Activated T-helper 1 cell treated with anti-CD3 and anti-CD28 coated beads, Interleukin-2, amount 50 U/mL, for 16 hours (primary cell): Measurements from ENCODE around the gene LIME1.
"Not testable (repeated sequence)": the region's sequence is repeated elsewhere in the genome, so short reads cannot be mapped to it uniquely, and the experiment has no call there.

Experiments used
- DNase-seq, 2 donors: peaks; one replicate each; pipeline ENCODE4 v3.0.0-alpha.2; 2020; ENCODE audit warnings: low read depth in 1 of 2, low spot score in 1 of 2

LIME1 gene

DNA sequence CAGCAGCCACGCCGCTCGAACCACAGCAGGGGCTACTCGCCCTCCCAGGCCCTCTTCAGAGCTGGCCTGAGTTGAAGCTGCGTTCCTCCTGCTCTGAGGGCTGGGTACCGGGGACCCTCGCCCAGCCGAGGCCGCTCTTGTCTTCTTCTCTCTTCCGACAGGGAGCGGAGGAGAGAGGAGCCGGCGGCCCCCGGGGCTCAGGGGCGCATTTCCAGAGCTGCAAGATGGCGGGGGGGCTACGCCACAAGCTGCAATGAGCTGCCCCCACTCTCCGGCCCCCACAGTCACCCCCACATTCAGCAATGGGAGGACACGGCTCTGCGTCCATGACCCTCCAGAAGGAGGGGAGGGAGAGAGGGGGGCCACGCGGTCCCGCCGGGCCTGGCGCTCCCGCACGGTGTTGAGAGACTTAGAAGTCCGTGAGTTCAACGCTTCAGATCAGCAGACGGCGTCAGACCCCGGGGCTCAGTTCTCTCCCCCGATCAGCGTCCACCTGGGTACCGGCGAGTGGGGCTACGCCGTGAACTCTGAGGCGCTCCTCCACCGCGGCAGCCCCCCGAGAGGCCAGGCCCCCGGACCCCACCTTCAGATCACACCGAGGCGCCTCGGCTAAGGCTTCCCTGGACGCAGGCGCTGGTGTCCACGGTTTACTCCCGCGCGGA is 34.7 kb downstream of the LIME1 start:
- no peak for DNase-seq

DNA sequence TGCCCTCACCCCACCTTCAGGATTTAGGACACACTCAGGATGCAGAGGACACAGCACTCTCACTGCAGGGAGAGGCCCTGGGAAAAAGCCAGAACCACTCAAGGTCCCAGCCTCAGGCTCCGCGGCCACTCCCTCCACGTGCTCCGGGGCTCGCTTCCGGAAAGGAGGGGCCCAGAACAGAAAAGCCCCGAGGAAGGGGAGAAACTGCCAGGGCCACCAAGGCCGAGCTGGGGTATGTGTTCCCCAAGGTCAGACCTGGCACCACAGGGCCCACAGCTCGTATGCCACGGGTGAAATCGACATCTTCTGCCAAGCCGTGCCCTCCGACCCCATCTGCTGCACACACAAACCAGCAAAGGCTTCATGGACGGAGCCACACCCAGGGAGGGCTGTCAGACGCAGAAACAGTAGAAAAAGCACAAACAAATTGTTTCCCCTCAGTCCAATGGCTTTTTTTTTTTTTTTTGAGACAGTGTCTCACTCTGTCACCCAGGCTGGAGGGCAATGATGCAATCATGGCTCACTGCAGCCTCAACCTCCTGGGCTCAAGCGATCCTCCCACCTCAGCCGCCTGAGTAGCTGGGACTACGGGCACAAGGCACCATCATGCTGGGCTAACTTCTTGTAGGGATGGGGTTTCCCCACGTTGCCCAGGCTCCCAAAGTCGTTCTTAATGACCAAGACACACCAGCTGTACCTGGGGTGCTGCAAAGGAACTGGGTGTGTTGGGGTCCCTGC is 36.5 kb downstream of the LIME1 start:
- DNase-seq: no peak

DNA sequence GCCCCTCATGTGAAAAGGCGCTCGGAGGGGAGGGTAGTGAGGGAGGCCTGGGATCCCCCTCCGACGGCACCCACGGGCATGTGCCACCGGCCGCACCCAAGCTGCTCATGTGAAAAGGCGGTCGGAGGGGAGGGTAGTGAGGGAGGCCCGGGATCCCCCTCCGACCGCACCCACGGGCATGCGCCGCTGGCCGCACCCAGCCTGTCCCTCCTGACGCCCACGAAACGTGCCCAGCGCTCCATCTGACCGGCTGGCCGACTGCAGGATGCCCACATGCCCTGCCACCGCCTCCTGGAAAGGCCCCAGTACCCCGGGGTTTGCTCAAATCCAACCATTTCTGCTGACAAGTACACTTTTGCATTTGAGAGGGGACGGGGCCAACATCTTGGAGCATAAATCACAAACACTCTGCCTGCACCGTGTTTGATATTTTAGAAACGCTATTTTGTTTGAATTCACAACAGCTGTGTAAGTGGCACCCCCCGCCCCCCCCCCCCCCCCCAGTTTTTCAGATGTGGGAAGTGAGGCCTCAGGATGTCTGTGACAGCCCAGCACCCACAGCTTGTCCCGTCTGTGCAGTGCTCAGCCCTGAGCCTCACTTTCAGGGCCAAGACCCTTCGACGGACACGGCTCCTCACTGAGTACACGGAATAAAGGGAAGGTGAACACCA is 37.2 kb downstream of the LIME1 start:
- no peak for DNase-seq

DNA sequence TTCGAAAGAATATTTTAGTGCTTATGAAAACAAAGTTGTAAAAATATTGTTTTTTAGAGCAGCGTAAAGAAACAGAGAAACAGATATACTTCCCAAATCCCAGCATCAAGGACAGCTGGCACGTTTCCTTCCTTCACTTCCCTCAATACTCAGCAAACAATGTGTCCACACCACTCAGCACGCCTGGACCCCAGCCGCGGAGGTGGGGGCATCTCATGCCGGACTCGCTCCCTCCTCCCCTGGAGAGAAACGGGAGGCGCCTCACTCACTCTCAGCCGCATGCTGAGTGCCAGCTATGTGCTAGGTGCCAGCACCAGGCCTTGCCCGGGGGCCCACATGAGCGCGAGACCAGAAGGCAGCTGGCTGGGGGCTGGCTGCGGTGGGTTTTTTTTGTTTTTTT is 37.8 kb downstream of the LIME1 start:
- no peak for DNase-seq

DNA sequence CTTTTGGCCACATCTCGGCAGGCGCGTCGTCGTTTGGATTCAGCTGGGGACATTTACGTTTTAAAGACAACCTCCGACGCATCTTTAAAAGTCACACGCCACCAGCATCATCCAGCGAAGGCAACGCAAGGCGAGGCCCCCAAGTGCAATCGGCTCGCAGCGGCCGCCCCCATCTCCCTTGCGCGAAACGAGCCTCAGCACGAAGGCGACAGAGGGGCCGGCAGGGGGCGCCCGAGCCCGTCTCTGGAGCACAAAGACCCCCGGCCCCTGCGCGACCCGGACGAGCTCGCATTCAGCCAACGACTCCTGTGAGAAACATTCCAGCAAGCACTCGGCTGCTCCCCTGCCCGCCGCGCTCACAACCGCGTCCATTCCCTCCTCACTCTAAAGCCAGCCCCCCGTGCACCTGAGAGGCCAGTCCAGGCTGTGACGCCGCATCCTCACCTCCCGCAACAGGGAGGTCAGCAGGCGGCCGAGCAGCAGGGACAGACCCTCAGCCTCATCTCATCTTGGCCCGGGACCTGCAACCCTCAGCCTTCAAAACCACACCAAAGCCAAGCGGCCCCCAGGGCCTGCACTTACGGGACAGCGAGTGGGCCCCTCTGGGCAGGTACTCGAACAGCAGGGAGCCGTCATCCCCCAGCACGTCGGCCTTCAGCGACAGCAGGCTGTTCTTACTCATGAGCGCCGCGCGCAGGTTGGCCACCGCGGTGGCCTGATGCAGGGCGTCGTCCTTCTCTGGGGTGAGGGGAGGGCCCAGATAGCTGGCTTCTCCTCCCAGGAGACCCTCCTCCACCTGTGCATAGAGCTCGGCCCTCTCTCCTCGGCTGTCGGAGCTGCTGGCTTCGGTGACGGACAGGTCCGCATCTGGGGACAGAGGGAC is 38.9 kb downstream of the LIME1 start:
- no peak for DNase-seq

DNA sequence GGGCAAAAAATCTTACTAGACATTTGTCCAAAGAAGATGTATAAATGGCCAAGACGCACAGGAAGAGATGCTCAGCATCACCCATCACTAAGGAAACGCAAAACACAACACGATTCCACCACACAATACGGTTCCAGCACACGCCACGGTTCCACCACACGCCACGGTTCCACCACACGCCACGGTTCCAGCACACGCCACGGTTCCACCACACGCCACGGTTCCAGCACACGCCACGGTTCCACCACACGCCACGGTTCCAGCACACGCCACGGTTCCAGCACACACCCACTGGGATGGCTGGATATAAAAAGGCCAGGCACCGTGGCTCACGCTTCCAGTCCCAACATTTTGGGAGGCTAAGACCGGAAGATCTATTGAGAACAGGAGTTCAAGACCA is 40.4 kb downstream of the LIME1 start:
- DNase-seq: not testable (repeated sequence)

DNA sequence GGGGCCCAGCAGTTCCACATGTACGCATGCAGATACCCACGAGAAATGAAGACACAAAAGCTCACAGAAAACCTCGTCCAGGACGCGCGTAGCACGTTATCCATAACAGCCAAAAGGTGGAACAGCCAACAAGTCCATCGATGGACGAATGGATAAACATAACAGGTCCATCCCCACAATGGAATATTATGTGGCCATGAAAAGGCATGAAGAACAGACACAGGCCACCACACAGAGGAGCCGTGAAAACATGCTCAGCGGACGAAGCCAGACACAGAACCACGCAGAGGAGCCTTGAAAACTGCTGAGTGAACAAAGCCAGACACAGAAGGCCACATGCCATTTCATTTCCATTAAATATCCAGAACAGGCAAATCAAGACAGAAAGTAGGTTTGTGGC is 41.1 kb downstream of the LIME1 start:
- no peak for DNase-seq

DNA sequence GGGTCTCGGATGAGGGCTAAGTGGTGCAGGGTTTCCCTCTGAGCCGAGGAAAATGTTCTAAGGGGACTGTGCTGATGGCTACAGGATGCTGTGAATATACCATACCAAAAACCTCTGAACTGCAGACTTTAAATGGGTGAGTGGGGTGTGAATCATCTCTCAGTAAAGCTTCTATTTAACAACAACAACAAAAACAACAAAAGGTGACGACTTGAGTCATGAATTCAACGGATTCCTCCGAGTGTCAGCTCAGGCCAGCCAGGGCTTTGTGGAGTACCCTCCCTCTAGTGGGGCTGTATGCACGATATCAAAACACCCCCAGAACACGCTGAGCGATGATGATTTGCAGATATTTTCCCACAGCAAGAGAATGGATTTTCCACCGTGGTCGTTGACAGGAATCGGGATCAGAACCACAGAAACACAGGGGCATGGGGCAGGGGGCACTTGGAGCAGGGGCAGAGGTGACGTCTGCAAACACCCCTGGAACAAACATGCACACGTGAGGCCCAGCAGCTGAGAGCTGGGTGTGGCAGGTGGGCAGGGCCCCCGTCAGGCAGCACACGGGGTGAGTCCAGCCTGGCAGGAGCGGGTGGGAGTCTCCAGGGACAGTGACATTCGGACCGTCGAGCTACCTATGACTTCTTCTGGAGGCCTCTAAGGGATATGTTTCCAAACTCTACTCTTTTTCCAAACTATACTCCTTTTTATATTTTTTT is 41.7 kb downstream of the LIME1 start:
- no peak for DNase-seq

DNA sequence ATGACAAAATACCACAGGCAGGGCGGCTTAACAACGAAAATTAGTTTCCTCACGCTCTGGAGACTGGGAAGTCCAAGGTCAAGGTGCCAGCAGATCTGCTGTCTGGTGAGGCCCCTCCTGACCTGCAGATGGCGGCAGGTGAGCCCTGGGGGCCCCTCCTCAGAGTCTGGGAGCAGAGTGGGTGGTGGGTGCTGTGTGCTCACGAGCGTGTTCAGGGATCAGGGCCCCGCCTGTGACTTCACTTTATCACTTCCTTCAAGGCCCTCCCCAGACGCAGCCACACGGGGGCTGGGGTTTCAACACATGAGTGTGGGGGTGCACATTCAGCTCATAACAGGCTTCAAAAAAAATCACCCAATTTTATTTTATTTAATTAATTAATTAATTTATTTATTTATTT is 42.4 kb downstream of the LIME1 start:
- DNase-seq: no peak

DNA sequence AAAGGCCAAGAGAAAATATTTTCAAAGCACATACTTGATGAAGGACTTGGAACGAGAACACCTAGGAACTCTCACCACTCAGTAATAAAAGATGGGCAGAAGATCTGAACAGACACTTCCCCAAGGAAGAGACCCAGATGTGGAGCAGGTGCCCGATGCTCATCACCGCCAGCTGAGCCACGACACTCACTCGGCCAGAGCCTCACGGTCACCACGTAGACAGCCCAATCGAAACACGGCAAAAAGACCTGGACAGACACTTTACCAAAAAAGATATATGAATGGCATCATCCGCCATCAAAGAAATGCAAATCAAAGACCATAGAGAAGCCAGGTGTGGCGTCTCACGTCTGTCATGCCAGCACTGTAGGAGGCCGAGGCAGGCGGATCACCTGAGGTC is 44.7 kb downstream of the LIME1 start:
- no peak for DNase-seq

DNA sequence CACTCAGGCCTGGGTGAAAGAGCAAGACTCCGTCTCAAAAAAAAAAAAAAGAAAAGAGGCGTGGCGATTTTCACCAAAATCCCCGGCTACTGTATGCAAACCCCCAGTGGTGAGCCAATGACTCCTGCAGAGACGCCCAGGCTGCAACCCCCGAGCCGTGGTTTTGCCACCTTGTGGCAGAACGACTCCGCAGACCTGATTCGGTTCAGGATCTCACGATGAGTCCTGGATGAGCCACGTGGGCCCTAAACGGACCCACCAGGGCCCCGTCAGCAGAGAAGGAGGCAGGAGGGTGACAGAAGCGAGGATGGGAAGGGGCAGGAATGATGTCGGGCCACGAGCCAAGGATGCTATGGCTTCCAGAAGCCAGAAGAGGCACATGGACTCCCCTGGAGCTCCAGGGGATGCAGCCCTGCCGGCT is 45.6 kb downstream of the LIME1 start:
- peak in 1 of 2 donors; percentile 50 for DNase-seq

DNA sequence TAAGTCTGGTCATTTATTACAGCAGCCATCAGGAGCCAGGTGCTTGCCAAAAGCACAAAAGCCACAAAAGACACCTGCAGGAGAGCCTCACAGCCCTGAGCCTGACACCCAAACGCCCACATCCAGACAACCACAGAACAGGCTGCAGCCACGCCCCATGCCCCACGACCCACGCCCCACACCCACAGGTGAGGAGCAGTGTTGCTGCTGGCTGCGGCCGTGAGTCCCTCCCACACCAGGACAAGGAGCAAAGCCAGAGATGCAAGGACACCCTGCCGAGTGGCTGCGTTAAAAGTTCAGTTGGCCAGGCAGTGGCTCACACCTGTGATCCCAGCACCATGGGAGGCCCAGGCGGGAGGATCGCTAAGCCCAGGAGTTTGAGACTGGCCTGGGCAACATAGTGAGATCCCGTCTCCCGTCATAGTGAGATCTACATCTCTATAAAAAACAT is 46.1 kb downstream of the LIME1 start:
- DNase-seq: no peak

DNA sequence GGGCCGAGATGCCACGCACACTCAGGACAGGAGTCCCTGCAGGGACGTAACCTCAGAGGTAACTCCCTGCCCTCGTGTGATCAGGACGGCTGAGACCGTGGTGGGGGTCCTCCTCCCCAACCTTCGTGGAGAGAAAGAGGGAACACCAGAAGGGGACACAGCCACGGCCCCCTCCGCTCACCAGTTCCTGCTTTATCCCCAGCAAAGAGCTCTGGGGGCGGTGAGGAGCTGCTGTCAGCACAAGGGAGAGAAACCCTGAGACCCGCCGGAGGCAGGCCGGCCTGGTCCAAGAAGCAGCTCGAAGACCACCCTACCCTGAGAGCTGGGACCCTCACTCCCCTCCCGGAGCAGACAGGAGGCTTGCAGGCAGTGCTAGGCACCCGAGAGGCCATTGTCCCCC is 47.5 kb downstream of the LIME1 start:
- no peak for DNase-seq

DNA sequence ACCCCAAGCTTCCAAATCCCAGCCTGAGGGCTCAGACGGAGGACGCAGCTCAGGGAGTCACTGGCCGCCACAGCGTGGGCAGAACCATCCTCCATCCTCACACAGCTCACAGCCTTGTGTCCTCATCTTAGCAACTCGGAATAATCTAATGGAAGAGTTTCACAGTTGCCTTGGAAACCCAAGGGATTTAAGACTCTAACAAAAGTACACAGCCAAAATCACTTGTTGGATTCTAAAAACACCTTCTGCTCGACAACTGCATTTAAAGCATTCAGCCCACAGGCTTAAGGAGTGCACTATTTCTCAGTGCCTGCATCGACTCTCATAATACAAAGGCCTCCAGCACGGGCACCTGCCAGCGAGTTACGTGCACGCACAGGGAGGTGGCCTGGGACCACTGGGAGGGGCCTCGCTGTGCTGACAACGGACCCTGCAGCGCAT is 49.2 kb downstream of the LIME1 start:
- no peak for DNase-seq

DNA sequence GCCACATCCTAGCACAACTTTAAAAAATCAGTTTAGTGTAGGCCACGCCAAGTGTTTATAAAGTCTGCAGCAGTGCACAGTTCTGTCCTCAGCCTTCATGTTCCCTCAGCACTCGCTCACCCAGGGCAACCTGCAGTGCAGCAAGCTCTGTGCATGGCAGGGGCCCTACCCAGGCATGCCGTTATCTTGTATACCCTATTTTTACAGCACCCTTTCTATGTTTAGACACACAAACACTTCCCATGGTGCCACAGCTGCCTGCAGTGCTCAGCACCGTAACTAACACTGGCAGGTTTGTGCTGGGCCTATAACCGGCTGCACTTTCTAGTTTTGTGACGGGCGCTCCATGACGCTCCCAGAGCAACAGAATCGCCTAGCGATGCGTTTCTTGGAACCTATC is 50.8 kb downstream of the LIME1 start:
- no peak for DNase-seq

DNA sequence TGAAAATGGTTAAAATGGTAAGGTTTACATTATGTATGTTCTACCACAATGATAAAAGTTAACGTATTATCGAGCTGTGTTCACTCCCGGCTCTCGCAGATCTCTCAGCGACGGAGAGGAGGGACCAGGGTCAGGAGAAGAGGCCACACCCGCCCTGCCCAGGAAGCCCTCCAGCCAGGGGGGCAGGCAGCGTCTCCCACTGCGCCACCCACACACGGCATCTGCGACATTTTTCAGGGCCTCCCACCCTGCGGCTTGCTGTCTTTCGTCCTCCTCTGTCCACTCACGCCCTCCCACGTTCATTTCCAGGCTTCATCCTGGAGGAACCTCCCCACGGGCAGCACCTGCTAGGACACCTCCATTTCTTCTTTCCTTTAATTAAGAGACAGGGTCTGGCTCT is 51.3 kb downstream of the LIME1 start:
- no peak for DNase-seq
